ENCODE results near the gene BRME1. TPM values are rescaled to one million over a fixed set of nuclear protein-coding genes. Genes with fewer than 3 reads are reported as not detected.

The BRME1 gene
- total RNA-seq, 2 donors from 2014 or later = 3.7 to 4.0 TPM

DNA sequence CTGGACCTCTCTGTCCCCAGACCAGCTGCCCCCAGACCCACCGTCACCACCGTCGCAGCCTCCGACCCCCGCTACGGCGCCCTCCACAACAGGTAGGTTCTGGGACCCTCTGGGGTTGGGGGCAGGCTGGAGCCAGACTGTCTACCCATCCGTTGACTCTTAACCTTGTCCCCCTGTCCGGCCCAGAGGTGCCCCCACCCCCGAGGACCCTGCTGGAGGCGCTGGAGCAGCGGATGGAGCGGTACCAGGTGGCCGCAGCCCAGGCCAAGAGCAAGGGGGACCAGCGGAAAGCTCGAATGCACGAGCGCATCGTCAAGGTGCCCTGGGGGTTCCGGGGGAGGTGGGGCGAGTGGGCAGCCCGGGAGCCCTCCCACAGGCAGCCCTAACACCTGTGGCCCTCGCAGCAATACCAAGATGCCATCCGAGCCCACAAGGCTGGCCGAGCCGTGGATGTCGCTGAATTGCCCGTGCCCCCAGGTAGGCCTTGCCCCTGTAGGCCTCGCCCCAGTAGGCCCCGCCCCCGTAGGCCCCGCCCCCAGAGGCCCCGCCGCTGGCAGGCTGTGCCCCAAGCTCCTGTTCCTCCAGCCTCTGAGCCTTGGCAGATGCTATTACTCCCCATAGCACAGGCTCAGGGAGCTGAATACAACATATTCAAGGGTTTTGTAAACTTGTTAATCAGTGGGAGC is 13.0 kb upstream of the BRME1 start:
- H3K9me3 Mint-ChIP-seq = no peaks in the 10 kb centered on the region
- no peak for DNase-seq (ENCODE audit: low spot score)
- no peak overlapping the region for H3K27ac Mint-ChIP-seq
- H3K4me3 Mint-ChIP-seq = no peak overlapping the region
- peaks cover 4% of the 10 kb centered on the region in 2 donors for H3K4me1 Mint-ChIP-seq (ENCODE audit: low read depth in 2 of 2)
- ATAC-seq = no peak
- H3K27me3 Mint-ChIP-seq = no peaks in the 10 kb centered on the region
- peaks cover 8% of the 10 kb centered on the region for H3K36me3 Mint-ChIP-seq

DNA sequence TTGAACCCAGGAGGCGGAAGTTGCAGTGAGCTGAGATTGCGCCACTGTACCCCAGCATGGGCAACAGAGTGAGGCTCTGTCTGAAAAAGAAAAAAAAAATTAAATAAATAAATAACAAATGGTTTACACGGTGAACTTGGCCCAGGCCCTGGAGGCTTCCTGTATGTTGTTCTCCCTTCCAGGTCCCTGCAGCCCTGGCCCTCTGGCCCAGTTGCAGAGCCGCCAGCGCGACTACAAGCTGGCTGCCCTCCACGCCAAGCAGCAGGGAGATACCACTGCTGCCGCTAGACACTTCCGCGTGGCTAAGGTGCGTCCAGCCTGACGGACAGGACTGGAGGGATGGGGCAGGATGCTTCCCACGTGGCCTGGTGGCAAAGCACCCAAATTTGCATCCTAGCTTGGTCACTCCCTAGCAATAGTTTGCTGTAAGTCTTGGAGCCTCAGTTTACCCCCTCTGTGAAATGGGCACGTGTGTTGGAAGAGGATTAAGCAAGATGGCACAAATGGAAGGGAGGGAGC is 12.0 kb upstream of the BRME1 start:
- Mint-ChIP-seq H3K27me3 (no peaks in the 10 kb centered on the region), H3K36me3 (peaks cover 8% of the 10 kb centered on the region), H3K4me3 (no peak overlapping the region)

DNA sequence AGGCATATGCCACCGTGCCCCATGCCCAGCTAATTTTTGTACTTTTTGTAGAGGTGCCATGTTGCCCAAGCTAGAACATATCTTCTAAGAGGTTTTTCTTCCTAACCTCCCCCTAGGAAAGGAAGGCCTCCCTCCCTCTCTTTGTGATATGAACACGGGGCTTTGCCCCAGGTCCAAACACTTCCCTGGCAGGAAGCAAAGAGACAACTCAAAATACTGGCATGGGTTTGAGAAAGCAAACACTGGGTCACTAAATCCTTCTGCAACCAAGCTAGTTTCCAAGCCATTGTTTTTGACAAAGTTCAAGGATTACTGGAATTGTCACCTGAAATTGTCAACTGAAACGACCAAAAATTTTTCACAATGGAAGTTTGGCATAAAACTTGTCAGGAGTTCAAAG is 8.9 kb upstream of the BRME1 start:
- Mint-ChIP-seq H3K4me1 (ENCODE audit: low read depth in 2 of 2) (no peaks in the 10 kb centered on the region), H3K27ac (no peak overlapping the region), H3K4me3 (no peak overlapping the region), H3K9me3 (no peaks in the 10 kb centered on the region), H3K36me3 (no peaks in the 10 kb centered on the region), H3K27me3 (no peaks in the 10 kb centered on the region)
- DNase-seq (ENCODE audit: low spot score) = no peak
- ATAC-seq = no peak

More for the DNA sequence above, 12.0 kb upstream of the BRME1 start:
- no peaks in the 10 kb centered on the region for H3K9me3 Mint-ChIP-seq
- DNase-seq (ENCODE audit: low spot score) (no peak), ATAC-seq (no peak)
- peaks cover 4% of the 10 kb centered on the region in 2 donors for H3K4me1 Mint-ChIP-seq (ENCODE audit: low read depth in 2 of 2)
- H3K27ac Mint-ChIP-seq = no peak overlapping the region

DNA sequence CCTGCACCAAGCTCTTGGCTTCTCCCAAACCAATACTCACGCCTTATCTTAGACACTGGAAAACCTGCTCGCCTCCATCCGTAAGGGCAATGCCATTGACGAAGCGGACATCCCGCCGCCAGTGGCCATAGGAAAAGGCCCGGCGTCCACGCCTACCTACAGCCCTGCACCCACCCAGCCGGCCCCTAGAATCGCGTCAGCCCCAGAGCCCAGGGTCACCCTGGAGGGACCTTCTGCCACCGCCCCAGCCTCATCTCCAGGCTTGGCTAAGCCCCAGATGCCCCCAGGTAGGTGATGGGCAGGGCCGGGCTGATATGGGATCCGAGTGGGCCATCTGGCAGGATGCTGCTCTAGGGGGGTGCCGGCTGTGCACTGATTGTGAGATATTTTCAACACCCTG is 7.4 kb upstream of the BRME1 start:
- no peaks in the 10 kb centered on the region for H3K9me3 Mint-ChIP-seq
- no peaks in the 10 kb centered on the region for H3K36me3 Mint-ChIP-seq
- no peak for DNase-seq (ENCODE audit: low spot score)
- no peak for ATAC-seq
- no peak overlapping the region for H3K4me3 Mint-ChIP-seq
- H3K27me3 Mint-ChIP-seq = no peaks in the 10 kb centered on the region
- no peaks in the 10 kb centered on the region for H3K4me1 Mint-ChIP-seq (ENCODE audit: low read depth in 2 of 2)
- H3K27ac Mint-ChIP-seq = no peak overlapping the region

DNA sequence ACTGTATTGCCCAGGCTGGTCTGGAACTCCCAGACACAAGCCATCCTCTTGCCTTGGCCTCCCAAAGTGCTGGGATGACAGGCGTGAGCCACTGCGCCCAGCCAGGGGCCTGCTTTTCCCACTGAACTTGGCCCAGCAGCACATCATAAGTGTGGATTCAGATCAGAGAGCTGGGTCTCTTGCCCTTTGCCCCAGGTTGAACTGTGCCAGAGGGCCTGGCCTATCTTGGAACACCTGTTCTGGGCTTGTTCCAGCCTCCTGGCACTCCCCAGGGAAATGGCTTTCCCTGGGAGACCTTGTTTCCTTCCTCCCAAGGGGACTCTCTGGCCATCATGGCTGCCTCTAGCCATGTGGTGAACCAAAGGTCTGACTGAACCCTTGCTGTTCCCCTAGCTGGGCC is 3.5 kb upstream of the BRME1 start:
- H3K27ac Mint-ChIP-seq = no peak overlapping the region
- H3K9me3 Mint-ChIP-seq = no peaks in the 10 kb centered on the region
- no peak overlapping the region for H3K4me3 Mint-ChIP-seq
- peaks cover 13 to 16% of the 10 kb centered on the region in 2 donors for H3K4me1 Mint-ChIP-seq (ENCODE audit: low read depth in 2 of 2)
- ATAC-seq (no peak), DNase-seq (ENCODE audit: low spot score) (no peak)
- H3K36me3 Mint-ChIP-seq = no peaks in the 10 kb centered on the region
- H3K27me3 Mint-ChIP-seq = no peaks in the 10 kb centered on the region

DNA sequence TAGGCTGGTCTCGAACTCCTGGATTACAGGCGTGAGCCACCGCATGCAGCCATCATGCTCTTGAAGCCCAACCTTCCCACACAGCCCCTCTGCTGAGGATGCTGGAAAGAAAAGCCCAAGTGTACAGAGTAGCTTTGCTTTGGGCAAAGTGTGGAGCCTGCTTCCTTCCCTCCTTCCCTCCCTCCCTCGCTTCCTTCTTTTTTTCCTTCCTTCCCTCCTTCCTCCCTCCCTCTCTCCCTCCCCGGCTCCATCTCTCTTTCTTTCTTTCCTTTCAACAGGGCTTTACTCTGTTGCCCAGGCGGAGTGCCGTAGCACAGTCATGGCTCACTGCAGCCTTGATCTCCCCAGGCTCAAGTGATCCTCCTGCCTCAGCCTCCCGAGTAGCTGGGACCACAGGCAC is 2.8 kb upstream of the BRME1 start:
- Mint-ChIP-seq H3K27ac (no peak overlapping the region), H3K27me3 (no peaks in the 10 kb centered on the region), H3K36me3 (no peaks in the 10 kb centered on the region), H3K4me1 (ENCODE audit: low read depth in 2 of 2) (peaks cover 13 to 16% of the 10 kb centered on the region in 2 donors), H3K9me3 (no peaks in the 10 kb centered on the region), H3K4me3 (no peak overlapping the region)
- DNase-seq (ENCODE audit: low spot score) = no peak
- ATAC-seq = no peak

DNA sequence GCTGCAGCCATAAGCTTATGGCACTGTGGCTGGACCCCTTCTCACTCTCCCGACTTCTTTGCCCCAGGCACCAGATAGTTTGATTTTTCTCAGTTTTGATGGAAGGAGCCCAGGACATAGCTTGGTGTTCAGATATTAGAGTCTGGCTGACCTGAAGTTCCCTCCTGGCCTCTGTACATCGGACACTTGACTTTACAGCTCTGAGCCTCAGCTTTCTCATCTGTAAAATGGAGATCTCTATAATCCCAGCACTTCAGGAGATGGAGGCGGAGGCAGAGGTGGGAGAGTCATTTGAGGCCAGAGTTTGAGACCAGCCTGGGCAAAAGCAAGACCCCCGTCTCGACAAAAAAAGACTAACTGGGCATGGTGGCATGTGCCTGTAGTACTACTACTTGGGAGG is 993 bp upstream of the BRME1 start:
- no peaks in the 10 kb centered on the region for H3K27me3 Mint-ChIP-seq
- ATAC-seq (no peak), DNase-seq (ENCODE audit: low spot score) (no peak)
- H3K9me3 Mint-ChIP-seq = no peaks in the 10 kb centered on the region
- peaks cover 13 to 16% of the 10 kb centered on the region in 2 donors for H3K4me1 Mint-ChIP-seq (ENCODE audit: low read depth in 2 of 2)
- peak overlapping the region; percentile 83 for H3K4me3 Mint-ChIP-seq
- no peaks in the 10 kb centered on the region for H3K36me3 Mint-ChIP-seq
- H3K27ac Mint-ChIP-seq = peak overlapping the region; percentile 8 to 79

DNA sequence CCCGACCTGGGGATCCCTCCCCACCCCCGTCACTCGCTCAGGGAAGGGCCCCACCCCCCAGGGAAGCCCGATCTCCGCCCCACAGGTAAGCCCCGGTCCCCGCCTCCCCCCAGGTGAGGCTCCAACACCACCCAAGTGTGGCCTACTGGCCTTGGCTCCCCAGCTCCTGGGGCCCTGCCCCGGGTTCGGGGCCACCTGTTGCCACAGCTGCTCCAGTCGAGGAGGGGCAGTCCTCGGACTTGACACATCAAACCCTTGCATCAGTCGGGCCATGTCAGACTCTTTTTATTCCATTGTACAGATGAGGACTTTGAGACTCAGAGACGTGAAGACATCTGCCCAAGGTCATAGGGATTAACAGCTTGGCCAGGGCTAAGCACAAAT is 596 bp upstream of the BRME1 start:
- Mint-ChIP-seq H3K36me3 (no peaks in the 10 kb centered on the region), H3K4me3 (peak overlapping the region; percentile 83), H3K27ac (peak overlapping the region; percentile 8 to 79), H3K9me3 (no peaks in the 10 kb centered on the region), H3K4me1 (ENCODE audit: low read depth in 2 of 2) (peaks cover 13 to 16% of the 10 kb centered on the region in 2 donors), H3K27me3 (no peaks in the 10 kb centered on the region)
- DNase-seq (ENCODE audit: low spot score) (no peak), ATAC-seq (peak in 1 of 2 donors; percentile 7)

DNA sequence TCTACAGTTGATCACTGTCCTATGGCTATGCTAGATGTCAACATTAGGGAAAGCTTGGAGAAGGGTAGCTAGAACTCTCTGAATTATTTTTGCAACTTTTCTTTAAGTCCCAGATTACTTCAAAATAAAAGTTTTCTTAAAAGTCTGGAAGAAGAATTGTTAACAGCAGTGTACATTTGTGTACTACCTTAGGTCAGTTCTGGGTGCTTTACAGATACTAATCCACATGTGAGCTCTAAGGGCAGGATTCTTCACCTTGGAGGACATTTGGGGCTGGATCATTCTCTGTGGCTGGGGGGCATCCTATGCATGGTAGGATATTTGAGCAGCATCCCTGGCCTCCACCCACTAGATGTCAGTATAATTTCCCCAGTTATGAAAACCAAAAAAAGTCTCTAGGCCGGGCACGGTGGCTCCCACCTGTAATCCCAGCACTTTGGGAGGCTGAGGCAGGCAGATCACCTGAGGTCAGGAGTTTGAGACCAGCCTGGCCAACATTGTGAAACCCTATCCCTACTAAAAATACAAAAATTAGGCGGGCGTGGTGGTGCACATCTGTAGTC is 2.8 kb downstream of the BRME1 start:
- Mint-ChIP-seq H3K27me3 (no peaks in the 10 kb centered on the region), H3K4me3 (no peak overlapping the region), H3K27ac (no peak overlapping the region), H3K9me3 (no peaks in the 10 kb centered on the region), H3K36me3 (no peaks in the 10 kb centered on the region), H3K4me1 (ENCODE audit: low read depth in 2 of 2) (peaks cover 13 to 16% of the 10 kb centered on the region in 2 donors)
- ATAC-seq (no peak), DNase-seq (ENCODE audit: low spot score) (no peak)

DNA sequence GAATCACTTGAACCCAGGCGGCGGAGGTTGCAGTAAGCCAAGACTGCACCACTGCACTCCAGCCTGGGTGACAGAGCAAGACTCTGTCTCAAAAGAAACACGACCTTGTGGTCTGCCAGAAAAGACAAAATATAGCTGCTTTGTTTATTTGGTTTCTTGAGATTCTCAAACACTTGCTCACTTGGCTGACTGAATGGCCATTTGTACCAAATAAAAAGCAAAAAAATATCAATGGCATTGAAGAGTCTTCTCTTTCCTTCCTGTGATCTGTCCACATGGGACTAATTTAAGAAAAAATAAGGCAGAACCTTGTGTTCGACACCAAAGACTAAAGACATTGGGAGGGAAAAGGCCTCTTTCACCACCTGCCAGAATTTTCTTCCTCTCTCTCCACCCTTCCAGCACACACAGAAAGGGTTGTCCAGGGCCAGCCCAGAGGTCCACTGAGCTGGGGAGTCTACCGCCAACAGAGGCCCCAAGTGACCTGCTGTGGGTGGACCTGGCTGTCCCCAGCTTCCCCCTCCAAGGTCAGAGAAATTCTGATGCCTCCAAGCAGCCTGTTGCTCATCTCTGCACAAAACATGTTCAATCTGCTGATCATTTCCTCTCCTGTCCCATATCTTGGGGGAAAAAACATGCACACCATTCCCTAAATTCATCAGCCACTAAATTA is 5.9 kb downstream of the BRME1 start:
- Mint-ChIP-seq H3K27ac (no peak overlapping the region), H3K27me3 (no peaks in the 10 kb centered on the region), H3K4me1 (ENCODE audit: low read depth in 2 of 2) (peaks cover 0 to 4% of the 10 kb centered on the region in 2 donors), H3K9me3 (no peaks in the 10 kb centered on the region), H3K4me3 (no peak overlapping the region), H3K36me3 (no peaks in the 10 kb centered on the region)
- DNase-seq (ENCODE audit: low spot score) (no peak), ATAC-seq (no peak)

DNA sequence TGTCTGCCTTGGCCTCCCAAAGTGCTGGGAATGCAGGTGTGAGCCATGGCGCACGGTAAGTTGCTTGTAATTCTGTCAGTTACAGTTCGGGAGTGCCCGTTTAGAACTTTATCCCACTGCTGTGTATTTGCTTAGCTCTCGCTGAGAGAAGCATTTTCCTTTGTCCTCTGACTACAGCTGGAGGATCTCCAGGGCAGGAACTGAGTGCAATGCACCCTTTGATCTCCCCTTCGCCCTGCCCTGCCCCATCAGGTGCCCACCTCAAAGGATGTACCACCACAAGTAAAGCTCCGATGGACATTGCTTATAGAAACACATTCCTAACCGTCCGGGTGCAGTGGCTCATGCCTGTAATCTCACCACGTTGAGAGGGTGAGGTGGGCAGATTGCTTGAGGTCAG is 6.5 kb downstream of the BRME1 start:
- no peak for ATAC-seq

DNA sequence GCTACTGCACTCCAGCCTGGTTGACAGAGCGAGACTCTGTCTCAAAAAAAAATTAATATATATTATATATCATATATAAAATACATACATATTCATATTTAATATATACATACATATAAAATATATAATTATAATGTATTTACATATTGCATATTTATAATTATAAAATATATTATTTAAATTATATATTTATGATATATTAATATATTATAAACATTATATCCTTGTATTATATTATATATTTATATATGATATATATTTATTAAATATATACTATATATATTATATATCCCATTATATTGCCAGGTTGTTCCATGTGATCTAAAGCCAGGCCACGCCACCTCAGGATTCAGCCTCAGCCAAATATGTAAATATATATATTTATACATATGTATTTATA is 9.7 kb downstream of the BRME1 start:
- H3K36me3 Mint-ChIP-seq = no peaks in the 10 kb centered on the region
- no peaks in the 10 kb centered on the region for H3K9me3 Mint-ChIP-seq
- no peak for DNase-seq (ENCODE audit: low spot score)
- no peak overlapping the region for H3K4me3 Mint-ChIP-seq
- no peak overlapping the region for H3K27ac Mint-ChIP-seq
- no peaks in the 10 kb centered on the region for H3K4me1 Mint-ChIP-seq (ENCODE audit: low read depth in 2 of 2)
- H3K27me3 Mint-ChIP-seq = no peaks in the 10 kb centered on the region
- ATAC-seq = no peak

More for the DNA sequence above, 6.5 kb downstream of the BRME1 start:
- H3K27me3 Mint-ChIP-seq = no peaks in the 10 kb centered on the region
- no peaks in the 10 kb centered on the region for H3K36me3 Mint-ChIP-seq
- H3K27ac Mint-ChIP-seq = no peak overlapping the region
- DNase-seq (ENCODE audit: low spot score) = no peak
- no peaks in the 10 kb centered on the region for H3K4me1 Mint-ChIP-seq (ENCODE audit: low read depth in 2 of 2)
- H3K4me3 Mint-ChIP-seq = no peak overlapping the region
- no peaks in the 10 kb centered on the region for H3K9me3 Mint-ChIP-seq

DNA sequence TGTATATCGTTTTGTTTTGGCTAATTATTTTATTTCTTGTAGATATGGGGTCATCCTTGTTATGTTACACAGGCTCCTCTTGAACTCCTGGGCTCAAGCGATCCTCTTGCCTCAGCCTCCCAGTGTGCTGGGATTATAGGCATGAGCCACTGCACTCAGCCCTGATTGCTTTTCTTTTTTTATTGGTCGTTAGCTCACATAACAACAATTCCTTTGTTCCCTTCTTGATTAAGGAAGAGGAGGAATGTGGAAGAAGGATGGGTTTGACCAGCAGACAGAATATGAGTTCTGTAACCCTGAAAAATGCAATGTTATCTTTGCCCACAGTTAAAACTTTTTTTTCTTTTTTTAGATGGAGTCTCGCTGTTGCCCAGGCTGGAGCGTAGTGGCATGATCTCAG is 11.4 kb downstream of the BRME1 start:
- no peaks in the 10 kb centered on the region for H3K4me1 Mint-ChIP-seq (ENCODE audit: low read depth in 2 of 2)
- ATAC-seq (no peak), DNase-seq (ENCODE audit: low spot score) (no peak)
- H3K36me3 Mint-ChIP-seq = no peaks in the 10 kb centered on the region
- no peaks in the 10 kb centered on the region for H3K27me3 Mint-ChIP-seq
- no peak overlapping the region for H3K4me3 Mint-ChIP-seq
- H3K9me3 Mint-ChIP-seq = no peaks in the 10 kb centered on the region
- no peak overlapping the region for H3K27ac Mint-ChIP-seq

DNA sequence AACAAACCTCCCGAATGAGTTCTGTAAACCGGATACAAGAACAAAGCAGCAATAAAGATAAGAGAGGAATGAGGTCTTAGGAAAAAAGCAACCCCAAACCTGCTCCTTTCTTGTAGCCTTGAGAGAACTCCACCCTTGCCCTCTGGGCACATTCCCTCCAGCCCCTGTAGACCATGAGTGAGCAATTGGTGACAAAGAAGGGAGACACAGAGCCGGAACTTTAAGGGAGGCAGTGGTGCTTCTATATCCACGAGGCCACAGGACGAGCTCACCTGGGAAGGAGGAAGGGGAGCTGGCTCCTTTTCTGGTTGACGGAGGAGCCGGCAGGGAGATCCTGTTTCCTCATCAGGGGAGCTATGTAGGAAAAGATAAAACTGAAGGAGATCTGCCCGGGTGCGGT is 13.0 kb downstream of the BRME1 start:
- Mint-ChIP-seq H3K36me3 (no peaks in the 10 kb centered on the region), H3K27me3 (no peaks in the 10 kb centered on the region), H3K4me3 (no peak overlapping the region), H3K4me1 (ENCODE audit: low read depth in 2 of 2) (no peaks in the 10 kb centered on the region), H3K9me3 (no peaks in the 10 kb centered on the region), H3K27ac (no peak overlapping the region)
- ATAC-seq = no peak
- DNase-seq (ENCODE audit: low spot score) = no peak

All from natural killer cell treated with Interleukin-12 subunit alpha and Interleukin-12 subunit beta and Interleukin-15 and Interleukin-18, amount 100 ng/mL, for 72 hours (primary cell).